ENCODE data around the gene CPXM1.

DNA sequence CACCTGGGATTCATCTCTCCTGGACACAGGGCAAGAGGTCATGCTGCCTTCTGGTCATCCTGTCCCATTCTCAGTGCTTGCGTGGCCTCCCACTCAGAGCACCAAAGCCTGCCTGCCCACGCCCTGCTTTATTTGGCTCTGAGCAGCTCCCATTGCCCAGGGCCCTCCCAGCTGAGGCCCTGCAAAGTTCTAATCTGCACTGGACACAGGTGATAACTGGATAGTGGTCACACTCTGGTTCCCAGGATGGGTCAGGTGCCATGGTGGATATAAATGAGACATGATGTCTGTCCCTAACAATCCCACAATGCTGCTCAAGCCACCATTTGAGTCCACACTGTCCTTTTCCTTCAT, 39.5 kb downstream of the CPXM1 start:
- no peak for TF ChIP-seq CTCF (IDR thresholded peaks at IDR 0.05 in 2 of 3, conservative IDR thresholded peaks at IDR 0.05 in 1 of 3; ENCODE audit: borderline replicate concordance in 1 of 3, insufficient read depth in 1 of 3, low read depth in 2 of 3, low read length in 2 of 3)
- TF ChIP-seq POLR2AphosphoS5 (IDR thresholded peaks at IDR 0.05; ENCODE audit: low read depth, low read length): no peak
- no peak for TF ChIP-seq EZH2 (IDR thresholded peaks at IDR 0.05)
